DND-41 (cell line): ENCODE results near the gene PRKCE.

Source experiments
- CTCF ChIP-seq: IDR thresholded peaks from 2 replicates; pipeline ENCODE4 v1.5.1; 2012; ENCODE audit warnings: borderline replicate concordance, low read length, moderate library complexity, mild to moderate bottlenecking; ENCODE audit not compliant: poor library complexity, severe bottlenecking; ENCODE audit errors: extremely low read depth
- EZH2 ChIP-seq: IDR thresholded peaks from 3 replicates; pipeline ENCODE4 v1.6.1; 2012; ENCODE audit warnings: borderline replicate concordance, low read depth, mild to moderate bottlenecking, moderate library complexity, low read length, inconsistent platforms; ENCODE audit not compliant: severe bottlenecking

- TF ChIP-seq CTCF (no peak), EZH2 (no peak)
Observed at GRCh38 chr2:45871541-45871940, 220.1 kb downstream of the PRKCE start.
